Measurements from ENCODE around the gene ZNRD2. TPM values are rescaled to one million over a fixed set of nuclear protein-coding genes. Genes with fewer than 3 reads are reported as not detected.

ZNRD2 gene
- total RNA-seq, 1 donor from 2014 or later = 45.1 TPM

DNA sequence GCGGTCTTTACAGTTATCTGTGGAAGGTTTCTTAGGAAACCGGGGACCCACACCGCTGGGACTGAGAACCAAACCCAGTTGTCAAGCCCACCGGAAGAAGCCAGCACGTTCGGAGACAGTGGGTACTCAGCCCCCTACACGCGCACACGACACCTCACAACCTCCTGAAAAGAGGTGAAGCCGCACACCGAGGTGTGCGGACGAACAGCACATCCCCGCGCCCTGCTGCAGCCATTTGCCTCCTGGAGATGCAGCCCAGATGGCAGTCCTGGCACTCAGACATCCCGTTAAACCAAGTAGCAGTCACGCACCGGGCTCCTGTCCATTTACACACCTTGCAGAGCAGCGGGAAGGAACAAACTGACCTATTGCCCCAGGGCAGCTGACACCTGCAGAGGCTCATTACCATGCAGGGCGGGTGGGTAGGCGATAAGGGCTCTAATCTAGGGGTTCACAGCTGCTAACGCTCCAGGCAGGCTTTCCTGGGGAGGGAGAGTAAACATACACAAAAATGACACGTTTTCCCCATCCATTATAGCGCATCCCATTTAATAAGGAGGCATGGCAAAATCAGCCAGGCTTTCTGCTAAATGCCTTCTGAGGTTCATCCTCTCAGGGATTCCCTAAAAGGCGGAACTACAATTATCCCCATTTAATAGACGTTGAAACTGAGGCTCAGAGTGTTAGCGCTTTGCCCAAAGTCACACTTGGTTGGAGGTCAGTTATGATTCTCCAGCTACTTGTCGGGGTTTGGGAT, 4.7 kb downstream of the ZNRD2 start:
- peaks cover 3% of the 10 kb centered on the region for H3K36me3 Mint-ChIP-seq (ENCODE audit: low read depth, unreplicated experiment)
- no peaks in the 10 kb centered on the region for H3K36me3 ChIP-seq (ENCODE audit: insufficient read depth, low read length)
- H3K4me3 ChIP-seq (ENCODE audit: insufficient read depth, low read depth, low read length) = peak overlapping the region; percentile 48
- H2AFZ ChIP-seq (ENCODE audit: low read depth, low read length) = no peak overlapping the region
- H3K27me3 Mint-ChIP-seq (ENCODE audit: low read depth, unreplicated experiment) = peaks cover 11% of the 10 kb centered on the region
- peaks cover 52% of the 10 kb centered on the region for H4K20me1 ChIP-seq (ENCODE audit: insufficient read depth, low read length)
- peaks cover 58% of the 10 kb centered on the region for H3K4me1 ChIP-seq (ENCODE audit: insufficient read depth, low read length)
- no peak for TF ChIP-seq EZH2 (IDR thresholded peaks at IDR 0.05; ENCODE audit: insufficient read depth, low read length)
- TF ChIP-seq, protein P1, sequence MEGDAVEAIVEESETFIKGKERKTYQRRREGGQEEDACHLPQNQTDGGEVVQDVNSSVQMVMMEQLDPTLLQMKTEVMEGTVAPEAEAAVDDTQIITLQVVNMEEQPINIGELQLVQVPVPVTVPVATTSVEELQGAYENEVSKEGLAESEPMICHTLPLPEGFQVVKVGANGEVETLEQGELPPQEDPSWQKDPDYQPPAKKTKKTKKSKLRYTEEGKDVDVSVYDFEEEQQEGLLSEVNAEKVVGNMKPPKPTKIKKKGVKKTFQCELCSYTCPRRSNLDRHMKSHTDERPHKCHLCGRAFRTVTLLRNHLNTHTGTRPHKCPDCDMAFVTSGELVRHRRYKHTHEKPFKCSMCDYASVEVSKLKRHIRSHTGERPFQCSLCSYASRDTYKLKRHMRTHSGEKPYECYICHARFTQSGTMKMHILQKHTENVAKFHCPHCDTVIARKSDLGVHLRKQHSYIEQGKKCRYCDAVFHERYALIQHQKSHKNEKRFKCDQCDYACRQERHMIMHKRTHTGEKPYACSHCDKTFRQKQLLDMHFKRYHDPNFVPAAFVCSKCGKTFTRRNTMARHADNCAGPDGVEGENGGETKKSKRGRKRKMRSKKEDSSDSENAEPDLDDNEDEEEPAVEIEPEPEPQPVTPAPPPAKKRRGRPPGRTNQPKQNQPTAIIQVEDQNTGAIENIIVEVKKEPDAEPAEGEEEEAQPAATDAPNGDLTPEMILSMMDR (IDR thresholded peaks at IDR 0.05; ENCODE audit: insufficient read depth, low read depth, low read length) = no peak
- peaks cover 36% of the 10 kb centered on the region for H3K79me2 ChIP-seq (ENCODE audit: insufficient read depth, low read length)
- no peaks in the 10 kb centered on the region for H3K9me3 ChIP-seq (ENCODE audit: insufficient read depth, low read depth, low read length)
- peak overlapping the region; percentile 98 for H3K4me2 ChIP-seq (ENCODE audit: low read length)
- no peak for FAIRE-seq
- peak overlapping the region; percentile 77 for H3K27ac Mint-ChIP-seq (ENCODE audit: unreplicated experiment)
- H3K9ac ChIP-seq (ENCODE audit: low read length) = peak overlapping the region; percentile 50
- H3K27me3 ChIP-seq (ENCODE audit: insufficient read depth, low read length) = no peaks in the 10 kb centered on the region
- H3K4me3 Mint-ChIP-seq (ENCODE audit: unreplicated experiment) = peak overlapping the region; percentile 78
- H3K9me3 Mint-ChIP-seq (ENCODE audit: unreplicated experiment) = no peaks in the 10 kb centered on the region
- H3K27ac ChIP-seq (ENCODE audit: low read depth, low read length) = peak overlapping the region; percentile 52
- peaks cover 30% of the 10 kb centered on the region for H3K4me1 Mint-ChIP-seq (ENCODE audit: low read depth, unreplicated experiment)
- no peak for DNase-seq (ENCODE audit: low read depth)

DNA sequence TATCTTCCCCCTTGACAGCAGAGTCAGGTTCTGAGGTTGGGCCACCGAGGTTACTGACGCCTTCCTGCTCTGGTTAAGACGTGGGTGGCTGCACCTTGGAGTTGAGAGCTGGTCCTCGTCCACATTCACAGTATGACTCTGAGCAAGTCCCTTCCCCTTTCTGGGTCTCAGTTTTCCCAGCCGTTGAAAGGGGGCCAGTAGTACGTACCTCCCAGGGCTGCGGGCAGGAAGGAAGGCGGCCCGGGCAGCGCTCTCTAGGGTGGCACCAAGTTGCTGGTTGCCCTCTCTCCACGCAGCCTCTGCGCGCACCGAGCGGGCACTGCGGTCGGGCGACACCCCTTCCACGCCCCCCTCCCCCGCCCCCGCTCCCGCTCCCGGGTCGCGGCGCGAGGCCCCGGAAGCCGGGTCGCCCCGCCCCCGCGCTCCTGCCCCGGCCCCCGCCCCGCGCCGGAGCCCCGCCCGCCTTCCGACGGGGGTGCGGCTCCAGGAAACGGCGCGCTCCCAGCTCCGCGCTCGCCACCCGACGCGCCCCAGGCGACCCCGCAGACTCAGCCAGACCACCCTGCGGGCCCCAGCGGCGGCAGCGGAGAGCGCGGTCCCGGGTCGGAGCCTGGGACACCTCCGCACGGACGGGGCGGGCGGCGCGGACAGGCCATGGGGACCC, 5.4 kb downstream of the ZNRD2 start, which contains the start of gene EHBP1L1:
Gene EHBP1L1, plus strand, starts transcription at position 486 of the 664 bp plus-strand sequence. CDS start 250 bp downstream, outside the sequence.
- H3K4me1 ChIP-seq (ENCODE audit: insufficient read depth, low read length) = peaks cover 58% of the 10 kb centered on the region
- peak; percentile 63 for DNase-seq (ENCODE audit: low read depth)
- peak within 1 kb of the TSS; percentile 77 for H3K27ac Mint-ChIP-seq (ENCODE audit: unreplicated experiment)

More for the DNA sequence above, 5.4 kb downstream of the ZNRD2 start, which contains the start of gene EHBP1L1:
- no peak for FAIRE-seq
- H3K27ac ChIP-seq (ENCODE audit: low read depth, low read length) = peak within 1 kb of the TSS; percentile 52
- H3K4me2 ChIP-seq (ENCODE audit: low read length) = peak within 1 kb of the TSS; percentile 98
- H3K79me2 ChIP-seq (ENCODE audit: insufficient read depth, low read length) = peaks cover 31% of the 10 kb centered on the region
- no peaks in the 10 kb centered on the region for H3K9me3 ChIP-seq (ENCODE audit: insufficient read depth, low read depth, low read length)
- H4K20me1 ChIP-seq (ENCODE audit: insufficient read depth, low read length) = peaks cover 57% of the 10 kb centered on the region
- H2AFZ ChIP-seq (ENCODE audit: low read depth, low read length) = no peak within 1 kb of the TSS
- no peaks in the 10 kb centered on the region for H3K27me3 ChIP-seq (ENCODE audit: insufficient read depth, low read length)
- H3K9ac ChIP-seq (ENCODE audit: low read length) = peak within 1 kb of the TSS; percentile 55
- Mint-ChIP-seq H3K4me3 (ENCODE audit: unreplicated experiment) (peak within 1 kb of the TSS; percentile 78), H3K9me3 (ENCODE audit: unreplicated experiment) (no peaks in the 10 kb centered on the region), H3K27me3 (ENCODE audit: low read depth, unreplicated experiment) (peaks cover 12% of the 10 kb centered on the region), H3K36me3 (ENCODE audit: low read depth, unreplicated experiment) (peaks cover 6% of the 10 kb centered on the region), H3K4me1 (ENCODE audit: low read depth, unreplicated experiment) (peaks cover 30% of the 10 kb centered on the region)
- no peak for TF ChIP-seq EZH2 (IDR thresholded peaks at IDR 0.05; ENCODE audit: insufficient read depth, low read length)
- TF ChIP-seq, protein P1 (IDR thresholded peaks at IDR 0.05; ENCODE audit: insufficient read depth, low read depth, low read length) = no peak
- no peaks in the 10 kb centered on the region for H3K36me3 ChIP-seq (ENCODE audit: insufficient read depth, low read length)
- peak within 1 kb of the TSS; percentile 49 for H3K4me3 ChIP-seq (ENCODE audit: insufficient read depth, low read depth, low read length)

Measured in astrocyte (in vitro differentiated cells and primary cell).